ENCODE data around the gene SIN3A. TPM values are rescaled to one million over a fixed set of nuclear protein-coding genes. Genes with fewer than 3 reads are reported as not detected.
"Not testable (repeated sequence)": the region's sequence is repeated elsewhere in the genome, so short reads cannot be mapped to it uniquely, and the experiment has no call there.

SIN3A gene
- total RNA-seq, 1 experiment from 2014 or later, result 91.4 TPM

- no peak for TF ChIP-seq CTCF (IDR thresholded peaks at IDR 0.05; ENCODE audit: unreplicated experiment)
- intact Hi-C loops (cut with micrococcal nuclease; ENCODE audit: unreplicated experiment), result no loop called here
- BruUV-seq (replicated peaks), result no TSS peak
- H3K27me3 Mint-ChIP-seq (ENCODE audit: unreplicated experiment), result no peaks in the 10 kb centered on the region
- no peak overlapping the region for H3K27ac Mint-ChIP-seq (ENCODE audit: unreplicated experiment)
- H3K4me3 Mint-ChIP-seq (ENCODE audit: low read depth, unreplicated experiment), result no peak overlapping the region
- H3K9me3 Mint-ChIP-seq (ENCODE audit: low read depth, unreplicated experiment), result no peaks in the 10 kb centered on the region
- CTCF ChIA-PET, result no interaction called here
- DNase-seq, result no peak
- peaks cover 70% of the 10 kb centered on the region for H3K36me3 Mint-ChIP-seq (ENCODE audit: insufficient read depth, unreplicated experiment)
- no peaks in the 10 kb centered on the region for H3K4me1 Mint-ChIP-seq (ENCODE audit: low read depth, unreplicated experiment)
Observed at GRCh38 chr15:75403892-75404291, 47.6 kb downstream of the SIN3A start.

DNA sequence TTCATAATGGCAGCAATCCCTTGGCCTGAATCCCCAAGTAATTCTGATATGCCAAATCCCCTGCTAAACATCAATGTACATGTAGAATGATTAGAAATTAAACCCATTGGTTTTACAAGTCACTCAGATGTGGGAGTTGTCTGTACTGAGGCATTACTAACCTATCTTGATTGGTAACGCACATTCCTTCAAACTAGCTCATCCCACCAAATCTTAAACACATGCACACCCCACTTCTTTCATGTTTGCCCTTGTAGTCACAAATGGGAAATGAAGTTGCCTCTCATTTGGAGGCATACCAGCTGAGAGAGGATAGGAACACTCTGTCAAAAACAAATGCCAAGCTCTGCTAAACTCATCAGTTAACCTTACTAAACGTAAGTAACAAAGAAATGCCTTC is 54.0 kb downstream of the SIN3A start:
- H3K27me3 Mint-ChIP-seq (ENCODE audit: unreplicated experiment), result no peaks in the 10 kb centered on the region
- intact Hi-C loops (cut with micrococcal nuclease; ENCODE audit: unreplicated experiment), result no loop called here

GRCh38 chr15:75389791-75390382 is 61.6 kb downstream of the SIN3A start:
- CTCF ChIA-PET, result no interaction called here
- Mint-ChIP-seq H3K4me1 (ENCODE audit: low read depth, unreplicated experiment) (no peaks in the 10 kb centered on the region), H3K9me3 (ENCODE audit: low read depth, unreplicated experiment) (no peaks in the 10 kb centered on the region), H3K27me3 (ENCODE audit: unreplicated experiment) (no peaks in the 10 kb centered on the region), H3K27ac (ENCODE audit: unreplicated experiment) (no peak overlapping the region), H3K4me3 (ENCODE audit: low read depth, unreplicated experiment) (no peak overlapping the region), H3K36me3 (ENCODE audit: insufficient read depth, unreplicated experiment) (peaks cover 58% of the 10 kb centered on the region)
- no peak for DNase-seq
- intact Hi-C loops (cut with micrococcal nuclease; ENCODE audit: unreplicated experiment), result no loop called here
- BruUV-seq (replicated peaks), result no TSS peak
- no peak for TF ChIP-seq CTCF (IDR thresholded peaks at IDR 0.05; ENCODE audit: unreplicated experiment)

More for the DNA sequence above, 54.0 kb downstream of the SIN3A start:
- Mint-ChIP-seq H3K4me3 (ENCODE audit: low read depth, unreplicated experiment) (no peak overlapping the region), H3K36me3 (ENCODE audit: insufficient read depth, unreplicated experiment) (peaks cover 49% of the 10 kb centered on the region), H3K9me3 (ENCODE audit: low read depth, unreplicated experiment) (no peaks in the 10 kb centered on the region), H3K27ac (ENCODE audit: unreplicated experiment) (no peak overlapping the region), H3K4me1 (ENCODE audit: low read depth, unreplicated experiment) (no peaks in the 10 kb centered on the region)
- TF ChIP-seq CTCF (IDR thresholded peaks at IDR 0.05; ENCODE audit: unreplicated experiment), result no peak
- CTCF ChIA-PET, result no interaction called here
- no TSS peak for BruUV-seq (replicated peaks)
- no peak for DNase-seq

DNA sequence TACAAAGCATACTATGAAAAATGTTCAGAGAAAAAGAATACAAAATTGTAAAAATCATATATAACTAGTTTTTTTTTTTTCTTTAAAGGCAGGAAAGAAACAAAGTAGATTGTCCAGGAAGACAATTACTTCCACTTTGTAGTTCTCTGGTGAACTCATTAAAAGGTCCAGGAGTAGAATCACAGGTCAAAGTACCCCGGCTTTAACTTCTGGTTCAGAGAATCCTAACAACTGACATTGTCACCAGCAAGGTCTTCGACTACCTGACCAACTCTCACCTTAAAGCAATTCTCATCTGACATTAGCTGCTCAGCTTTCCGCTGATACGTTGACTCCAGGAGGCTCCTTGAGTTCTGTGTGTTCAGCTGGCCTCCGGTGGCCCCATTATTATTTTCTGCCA is 67.5 kb downstream of the SIN3A start:
- H3K36me3 Mint-ChIP-seq (ENCODE audit: insufficient read depth, unreplicated experiment), result peaks cover 77% of the 10 kb centered on the region
- intact Hi-C loops (cut with micrococcal nuclease; ENCODE audit: unreplicated experiment); H3K4me1 Mint-ChIP-seq (ENCODE audit: low read depth, unreplicated experiment); H3K27me3 Mint-ChIP-seq (ENCODE audit: unreplicated experiment); H3K9me3 Mint-ChIP-seq (ENCODE audit: low read depth, unreplicated experiment); H3K27ac Mint-ChIP-seq (ENCODE audit: unreplicated experiment); DNase-seq; H3K4me3 Mint-ChIP-seq (ENCODE audit: low read depth, unreplicated experiment); BruUV-seq (replicated peaks): not testable (repeated sequence)
- CTCF ChIA-PET, result interaction anchor here (0.7 kb wide), 1 partner anchor 320 kb away, joined by 5 read pairs; no protein-coding TSS in a partner anchor

DNA sequence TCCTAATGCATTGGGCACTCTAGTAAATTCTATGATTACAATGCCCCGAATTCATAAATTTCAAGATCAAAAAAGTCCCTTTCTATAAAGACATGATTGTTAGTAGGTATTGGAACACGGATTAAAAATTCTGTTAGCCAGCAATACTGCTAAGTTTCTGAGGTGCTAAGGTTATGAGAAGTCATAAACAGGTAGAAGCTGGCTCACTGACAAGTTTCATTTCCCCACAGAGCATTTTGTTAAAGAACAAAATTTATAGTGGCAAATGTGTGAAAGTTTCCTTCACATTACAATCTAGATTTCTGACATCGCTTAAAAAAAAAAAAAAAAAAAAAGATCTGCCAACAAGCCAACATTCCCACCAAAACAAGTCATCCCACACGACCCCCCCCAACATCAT is 70.7 kb downstream of the SIN3A start:
- CTCF ChIA-PET, result no interaction called here
- H3K27me3 Mint-ChIP-seq (ENCODE audit: unreplicated experiment), result no peaks in the 10 kb centered on the region
- no peaks in the 10 kb centered on the region for H3K9me3 Mint-ChIP-seq (ENCODE audit: low read depth, unreplicated experiment)
- H3K36me3 Mint-ChIP-seq (ENCODE audit: insufficient read depth, unreplicated experiment), result peaks cover 70% of the 10 kb centered on the region
- no peak overlapping the region for H3K27ac Mint-ChIP-seq (ENCODE audit: unreplicated experiment)
- H3K4me1 Mint-ChIP-seq (ENCODE audit: low read depth, unreplicated experiment), result no peaks in the 10 kb centered on the region
- DNase-seq, result no peak
- no peak for TF ChIP-seq CTCF (IDR thresholded peaks at IDR 0.05; ENCODE audit: unreplicated experiment)
- intact Hi-C loops (cut with micrococcal nuclease; ENCODE audit: unreplicated experiment), result no loop called here
- no peak overlapping the region for H3K4me3 Mint-ChIP-seq (ENCODE audit: low read depth, unreplicated experiment)
- BruUV-seq (replicated peaks), result no TSS peak
